ENCODE results near the gene NAT8L.

GRCh38 chr4:2040391-2041238 is 18.5 kb upstream of the NAT8L start:
- TF ChIP-seq REST (IDR thresholded peaks at IDR 0.05; ENCODE audit: low read depth) (no peak), CTCF (IDR thresholded peaks at IDR 0.05 in 2 of 3, conservative IDR thresholded peaks at IDR 0.05 in 1 of 3; ENCODE audit: borderline replicate concordance in 1 of 3, insufficient read depth in 1 of 3, low read depth in 2 of 3, low read length in 2 of 3) (no peak), CEBPB (IDR thresholded peaks at IDR 0.05; ENCODE audit: low read depth) (no peak), JUND (IDR thresholded peaks at IDR 0.05) (no peak), POLR2A (IDR thresholded peaks at IDR 0.05; ENCODE audit: borderline replicate concordance, extremely low read depth, insufficient read depth, insufficient read length) (no peak), ZNF274 (IDR thresholded peaks at IDR 0.05; ENCODE audit: low read depth, low read length) (no peak), RAD21 (IDR thresholded peaks at IDR 0.05; ENCODE audit: low read depth) (no peak)
